Spleen (tissue), 11 donors: ENCODE measurements around the gene METRNL. TPM values are rescaled to one million over a fixed set of nuclear protein-coding genes. Genes with fewer than 3 reads are reported as not detected.

Experiments used
- DNase-seq: peaks from one replicate; pipeline ENCODE4 v3.0.0-alpha.2; 2020
- H3K27ac ChIP-seq, 8 donors: fragments of 200-600 bp; sonication (generic) in 7 of 8; 1 replicate in 4 of 8; 2 replicates in 4 of 8; pipeline versions ENCODE4 v1.5.0 to v1.8.0; 2016 to 2021; ENCODE audit warnings: inconsistent platforms in 4 of 8, mild to moderate bottlenecking in 4 of 8, moderate library complexity in 1 of 8
- H3K27me3 ChIP-seq, 7 donors: fragments of 200-600 bp; sonication (generic) in 6 of 7; replicated peaks in 1 of 7; 1 replicate in 4 of 7; 2 replicates in 3 of 7; pipeline versions ENCODE4 v1.5.0 to v1.8.0; 2016 to 2021; ENCODE audit warnings: inconsistent platforms in 3 of 7, mild to moderate bottlenecking in 1 of 7
- H3K36me3 ChIP-seq, 6 donors: fragments of 200-600 bp; sonication (generic) in 5 of 6; 1 replicate in 4 of 6; 2 replicates in 2 of 6; pipeline versions ENCODE4 v1.5.0 to v1.8.0; 2016 to 2021; ENCODE audit warnings: inconsistent platforms in 2 of 6
- H3K4me1 ChIP-seq, 6 donors: fragments of 200-600 bp; sonication (generic) in 5 of 6; 1 replicate in 3 of 6; 2 replicates in 3 of 6; pipeline versions ENCODE4 v1.5.0 to v1.8.0; 2016 to 2021; ENCODE audit warnings: inconsistent platforms in 3 of 6
- H3K4me3 ChIP-seq, 8 donors: fragments of 200-600 bp; sonication (generic) in 7 of 8; 1 replicate in 4 of 8; 2 replicates in 4 of 8; pipeline versions ENCODE4 v1.5.0 to v1.8.0; 2016 to 2021; ENCODE audit warnings: inconsistent platforms in 4 of 8, mild to moderate bottlenecking in 4 of 8, moderate library complexity in 2 of 8
- H3K9me3 ChIP-seq, 8 donors: fragments of 200-600 bp; sonication (generic) in 7 of 8; 1 replicate in 4 of 8; 2 replicates in 4 of 8; pipeline versions ENCODE4 v1.5.0 to v1.8.0; 2016 to 2021; ENCODE audit warnings: inconsistent platforms in 4 of 8
- POLR2A ChIP-seq, 3 donors: fragments of 450-650 bp; IDR thresholded peaks; one replicate each; pipeline ENCODE4 v1.5.1; 2017; ENCODE audit warnings: antibody characterized with exemption in 3 of 3, mild to moderate bottlenecking in 1 of 3
- POLR2AphosphoS5 ChIP-seq, 3 donors: sonication (generic); formaldehyde crosslinking; IDR thresholded peaks; one replicate each; pipeline ENCODE4 v1.5.1; 2017; ENCODE audit warnings: antibody characterized with exemption in 3 of 3
- WGBS, 5 donors: extraction: QIAGEN DNeasy Blood & Tissue Kit in 3 of 5; methylation state at CpG; one replicate each; pipeline versions ENCODE4 v1.1.5 to v1.1.7; 2013 to 2018; 5-methylcytosine and 5-hydroxymethylcytosine counted together
- intact Hi-C: fragments of 100-400 bp; cut with DNase I; formaldehyde crosslinking; loops from one replicate; pipeline ENCODE4 v1.15.0; 2023; ENCODE audit warnings: low total_unique reads
- polyA plus RNA-seq, 3 donors: library from polyadenylated mRNA; stranded (reverse); fragments of 200-250 nt; gene quantifications; one replicate each; pipeline ENCODE4 v1.2.1, GENCODE V29; 2013
- total RNA-seq, 7 donors: library from RNA; depleted of rRNA in 3 of 7; stranded (reverse); fragments of >200 nt in 3 of 7; fragmentation: NEBNext Ultra II Directional in 4 of 7; extraction: Animal tissue kit (Norgen Biotek cat#: 25700) in 4 of 7; gene quantifications; one replicate each; pipeline versions ENCODE4 v1.1.0 to v1.2.1, GENCODE V29; 2016 to 2021
- TF ChIP-seq, protein P1 (sequence below), 11 experiments: fragments of 200-600 bp in 7 of 11; fragments of 450-650 bp in 4 of 11; sonication (generic) in 4 of 11; IDR thresholded peaks in 8 of 11; conservative IDR thresholded peaks in 3 of 11; 1 replicate in 7 of 11; 2 replicates in 4 of 11; pipeline versions ENCODE4 v1.4.0 to v1.8.0; 2016 to 2021; ENCODE audit warnings: antibody characterized with exemption in 11 of 11, inconsistent platforms in 4 of 11, mild to moderate bottlenecking in 1 of 11
- donor health status: healthy with polysubstance abuse.
- donor health status: DM: no; HTN: no; CAD: no; lungs with moderate emphysema.
- donor health status: DM: no; HTN: no; CAD: no.
- donor health status: Bipolar disorder and iron deficiency.
- donor health status: healthy.
- donor health status: DM: no; HTN: no; CAD: no.
- donor health status: DM: yes; HTN: yes; CAD: no.

Gene METRNL
- total and polyA plus RNA-seq, 10 donors = 14.7 to 51.2 (median 35.0) TPM

DNA sequence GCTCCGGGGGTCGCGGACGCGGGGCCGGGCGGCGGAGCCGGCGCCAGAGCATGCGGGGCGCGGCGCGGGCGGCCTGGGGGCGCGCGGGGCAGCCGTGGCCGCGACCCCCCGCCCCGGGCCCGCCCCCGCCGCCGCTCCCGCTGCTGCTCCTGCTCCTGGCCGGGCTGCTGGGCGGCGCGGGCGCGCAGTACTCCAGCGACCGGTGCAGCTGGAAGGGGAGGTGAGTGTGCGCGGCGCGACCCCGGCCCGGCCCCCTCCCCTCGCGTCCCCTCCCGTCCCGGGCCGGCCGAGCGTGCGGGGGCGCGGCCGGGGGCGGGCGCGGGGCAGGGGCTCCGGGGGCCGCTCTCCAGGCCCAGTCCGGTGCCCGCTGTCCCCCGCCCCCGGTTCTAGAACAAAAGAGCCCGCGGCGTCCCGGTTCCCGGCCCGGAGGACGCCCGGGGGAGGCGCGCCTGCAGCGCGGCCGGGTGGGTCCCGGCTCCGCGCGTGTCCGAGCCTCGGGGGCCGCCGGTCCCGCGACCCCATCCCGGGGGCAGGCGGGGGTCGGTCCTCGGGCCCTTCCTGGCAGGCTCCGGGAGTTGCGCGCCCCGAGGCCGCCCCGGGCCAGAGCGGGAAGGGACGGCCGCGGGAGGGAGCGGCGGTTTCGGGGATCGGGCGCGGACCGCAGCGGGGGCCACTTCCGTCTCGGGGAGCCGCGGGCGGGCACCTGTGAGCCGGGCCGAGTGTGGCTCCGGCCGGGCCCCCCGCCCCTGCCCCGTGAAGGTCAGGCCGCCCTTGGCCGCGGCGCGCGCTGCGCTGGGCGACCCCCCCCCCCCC is 563 bp downstream of the METRNL start:
- TF ChIP-seq POLR2A (IDR thresholded peaks at IDR 0.05) = no peak
- TF ChIP-seq, protein P1, sequence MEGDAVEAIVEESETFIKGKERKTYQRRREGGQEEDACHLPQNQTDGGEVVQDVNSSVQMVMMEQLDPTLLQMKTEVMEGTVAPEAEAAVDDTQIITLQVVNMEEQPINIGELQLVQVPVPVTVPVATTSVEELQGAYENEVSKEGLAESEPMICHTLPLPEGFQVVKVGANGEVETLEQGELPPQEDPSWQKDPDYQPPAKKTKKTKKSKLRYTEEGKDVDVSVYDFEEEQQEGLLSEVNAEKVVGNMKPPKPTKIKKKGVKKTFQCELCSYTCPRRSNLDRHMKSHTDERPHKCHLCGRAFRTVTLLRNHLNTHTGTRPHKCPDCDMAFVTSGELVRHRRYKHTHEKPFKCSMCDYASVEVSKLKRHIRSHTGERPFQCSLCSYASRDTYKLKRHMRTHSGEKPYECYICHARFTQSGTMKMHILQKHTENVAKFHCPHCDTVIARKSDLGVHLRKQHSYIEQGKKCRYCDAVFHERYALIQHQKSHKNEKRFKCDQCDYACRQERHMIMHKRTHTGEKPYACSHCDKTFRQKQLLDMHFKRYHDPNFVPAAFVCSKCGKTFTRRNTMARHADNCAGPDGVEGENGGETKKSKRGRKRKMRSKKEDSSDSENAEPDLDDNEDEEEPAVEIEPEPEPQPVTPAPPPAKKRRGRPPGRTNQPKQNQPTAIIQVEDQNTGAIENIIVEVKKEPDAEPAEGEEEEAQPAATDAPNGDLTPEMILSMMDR (IDR thresholded peaks at IDR 0.05 in 8 of 11, conservative IDR thresholded peaks at IDR 0.05 in 3 of 11) = no peak
- no peak for TF ChIP-seq POLR2AphosphoS5 (IDR thresholded peaks at IDR 0.05)
- DNase-seq = peak; percentile 89
- peaks cover 13 to 69% (median 47%) of the 10 kb centered on the region in 6 donors for H3K4me1 ChIP-seq
- H3K4me3 ChIP-seq = peak overlapping the region; percentile 42 to 84 (median 62)
- H3K36me3 ChIP-seq = peaks cover 0 to 5% (median 0%) of the 10 kb centered on the region in 6 donors
- intact Hi-C loops = no loop called here
- peak overlapping the region; percentile 35 to 91 (median 76) for H3K27ac ChIP-seq
- 0 to 4% (median 1%) methylated on average over 5 to 121 of the region's 127 CpGs for WGBS, 5 donors
- peaks cover 0 to 45% (median 5%) of the 10 kb centered on the region in 7 donors for H3K27me3 ChIP-seq
- no peaks in the 10 kb centered on the region for H3K9me3 ChIP-seq

DNA sequence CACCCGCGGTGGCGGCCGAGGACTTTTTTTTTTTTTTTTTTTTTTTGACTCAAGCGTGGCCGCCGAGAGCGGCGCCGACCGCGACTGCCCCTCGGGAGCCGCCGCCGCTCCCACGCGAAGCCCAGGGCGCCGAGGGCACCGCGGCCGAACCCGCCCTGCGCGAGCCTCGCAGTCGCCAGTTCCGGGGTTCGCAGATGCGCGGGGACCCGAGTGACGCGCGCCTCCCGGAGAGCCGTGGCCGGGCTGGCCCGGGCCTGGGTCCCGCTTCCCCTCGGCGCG is 1.1 kb downstream of the METRNL start:
- Histone ChIP-seq H3K27me3 (peaks cover 0 to 45% (median 5%) of the 10 kb centered on the region in 7 donors), H3K9me3 (no peaks in the 10 kb centered on the region), H3K4me1 (peaks cover 13 to 74% (median 48%) of the 10 kb centered on the region in 6 donors), H3K4me3 (peak overlapping the region; percentile 42 to 84 (median 62)), H3K36me3 (peaks cover 0 to 10% (median 0%) of the 10 kb centered on the region in 6 donors), H3K27ac (peak overlapping the region; percentile 8 to 91 (median 76))
- WGBS, 5 donors = 0 to 1% (median 0%) methylated on average over 14 to 43 of the region's 44 CpGs; no CpG with 5 or more reads in 1 of the 5 donors
- no peak for DNase-seq
- intact Hi-C loops = no loop called here
- TF ChIP-seq POLR2AphosphoS5 (IDR thresholded peaks at IDR 0.05) (no peak), POLR2A (IDR thresholded peaks at IDR 0.05) (no peak)
- TF ChIP-seq, protein P1 (IDR thresholded peaks at IDR 0.05 in 8 of 11, conservative IDR thresholded peaks at IDR 0.05 in 3 of 11) = no peak

DNA sequence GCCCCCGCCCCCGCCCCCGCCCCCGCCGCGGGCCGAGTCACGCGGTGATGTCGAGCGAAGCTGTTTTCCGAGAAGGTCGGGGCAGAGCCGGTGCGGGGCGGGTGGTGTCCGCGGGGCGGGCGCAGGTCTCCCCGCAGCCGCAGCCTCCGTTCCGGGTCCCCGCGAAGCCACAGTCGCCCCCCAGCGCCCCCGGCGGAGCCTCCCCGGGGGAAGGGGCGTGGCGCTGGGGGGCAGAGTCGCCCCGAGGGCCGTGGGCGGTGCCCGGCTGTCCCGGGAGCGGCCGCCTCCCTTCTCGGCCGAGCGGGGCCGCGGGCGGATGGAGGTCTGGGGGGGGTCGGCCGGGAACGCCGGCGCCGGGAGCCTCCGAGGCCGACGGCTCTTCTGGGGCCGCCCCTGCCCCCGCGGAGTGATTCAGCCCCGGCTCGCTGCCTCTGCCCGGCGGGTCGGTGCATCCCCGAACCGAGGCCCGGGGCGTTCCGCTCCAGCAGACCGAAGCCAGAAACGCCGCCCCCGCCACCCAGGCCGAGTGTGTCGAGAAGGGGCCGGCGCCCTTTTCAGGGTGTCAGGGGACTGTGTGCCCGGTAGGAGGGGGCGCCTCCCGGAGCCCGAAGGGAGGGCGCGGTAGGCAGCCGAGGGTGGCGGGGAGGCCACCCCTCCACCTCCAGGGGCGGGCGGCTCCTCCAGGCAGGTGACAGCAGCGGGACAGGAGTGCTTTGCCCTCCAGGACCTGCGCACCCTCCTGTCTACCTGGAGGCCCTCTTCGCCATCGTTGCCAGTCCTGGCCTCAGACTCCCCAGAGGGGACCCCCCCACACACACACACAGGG is 1.7 kb downstream of the METRNL start:
- TF ChIP-seq, protein P1 (IDR thresholded peaks at IDR 0.05 in 8 of 11, conservative IDR thresholded peaks at IDR 0.05 in 3 of 11) = no peak
- TF ChIP-seq POLR2AphosphoS5 (IDR thresholded peaks at IDR 0.05) (peak in 1 of 3 donors; percentile 34), POLR2A (IDR thresholded peaks at IDR 0.05) (no peak)
- DNase-seq = peak; percentile 93
- no peaks in the 10 kb centered on the region for H3K9me3 ChIP-seq
- peak overlapping the region; percentile 42 to 84 (median 62) for H3K4me3 ChIP-seq
- H3K36me3 ChIP-seq = peaks cover 0 to 16% (median 0%) of the 10 kb centered on the region in 6 donors
- peaks cover 0 to 45% (median 5%) of the 10 kb centered on the region in 7 donors for H3K27me3 ChIP-seq
- WGBS, 5 donors = 3 to 6% (median 5%) methylated on average over 24 to 91 of the region's 91 CpGs
- peak overlapping the region; percentile 8 to 91 (median 76) for H3K27ac ChIP-seq
- peaks cover 13 to 80% (median 48%) of the 10 kb centered on the region in 6 donors for H3K4me1 ChIP-seq
- intact Hi-C loops = no loop called here
